ENCODE results near the gene PRKAG2.

The PRKAG2 gene

DNA sequence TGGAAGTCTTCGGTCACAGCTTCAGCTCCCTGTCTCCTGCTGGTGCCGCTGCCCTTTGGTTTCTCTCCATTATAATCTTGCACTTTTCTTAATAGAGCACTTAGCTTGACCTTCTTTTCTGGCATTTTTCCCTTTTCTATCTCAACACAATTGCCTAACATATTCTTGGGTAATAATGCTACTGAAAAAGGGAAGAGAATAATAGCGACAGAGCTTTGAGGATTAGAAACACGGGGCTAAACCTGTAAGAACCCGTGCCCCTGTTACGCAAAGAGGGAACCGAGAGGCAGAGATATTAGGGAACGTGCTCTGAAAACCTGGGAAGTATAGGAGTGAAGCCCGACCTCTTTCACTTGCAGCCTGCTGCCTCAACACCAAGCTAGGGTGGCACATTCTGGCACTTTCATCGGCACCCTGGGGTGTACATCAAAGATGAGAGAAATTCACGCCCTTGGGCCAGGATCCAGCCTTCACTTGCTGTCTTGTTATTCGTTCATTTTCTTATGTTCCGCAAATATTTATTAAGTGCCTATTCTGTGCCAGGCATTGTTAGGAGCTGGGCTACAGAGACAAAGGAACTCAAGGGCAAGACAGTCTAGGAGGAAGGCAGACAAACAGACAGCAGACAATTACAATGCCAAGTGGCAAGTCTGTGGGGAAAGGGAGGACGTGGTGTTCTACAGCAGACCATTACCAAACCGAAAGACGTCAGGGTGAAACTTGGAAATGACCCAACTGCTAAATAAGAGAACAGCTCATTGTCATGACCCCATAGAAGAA lies 46.4 kb upstream of the PRKAG2 start:
- Histone ChIP-seq H3K4me3 (ENCODE audit: low read depth, low read length) (no peak overlapping the region), H3K9me3 (no peaks in the 10 kb centered on the region), H3K27me3 (no peaks in the 10 kb centered on the region), H3K36me3 (no peaks in the 10 kb centered on the region), H3K4me1 (peaks cover 6% of the 10 kb centered on the region; the same call in 1 of the 2 replicates)
- TF ChIP-seq, protein P1, sequence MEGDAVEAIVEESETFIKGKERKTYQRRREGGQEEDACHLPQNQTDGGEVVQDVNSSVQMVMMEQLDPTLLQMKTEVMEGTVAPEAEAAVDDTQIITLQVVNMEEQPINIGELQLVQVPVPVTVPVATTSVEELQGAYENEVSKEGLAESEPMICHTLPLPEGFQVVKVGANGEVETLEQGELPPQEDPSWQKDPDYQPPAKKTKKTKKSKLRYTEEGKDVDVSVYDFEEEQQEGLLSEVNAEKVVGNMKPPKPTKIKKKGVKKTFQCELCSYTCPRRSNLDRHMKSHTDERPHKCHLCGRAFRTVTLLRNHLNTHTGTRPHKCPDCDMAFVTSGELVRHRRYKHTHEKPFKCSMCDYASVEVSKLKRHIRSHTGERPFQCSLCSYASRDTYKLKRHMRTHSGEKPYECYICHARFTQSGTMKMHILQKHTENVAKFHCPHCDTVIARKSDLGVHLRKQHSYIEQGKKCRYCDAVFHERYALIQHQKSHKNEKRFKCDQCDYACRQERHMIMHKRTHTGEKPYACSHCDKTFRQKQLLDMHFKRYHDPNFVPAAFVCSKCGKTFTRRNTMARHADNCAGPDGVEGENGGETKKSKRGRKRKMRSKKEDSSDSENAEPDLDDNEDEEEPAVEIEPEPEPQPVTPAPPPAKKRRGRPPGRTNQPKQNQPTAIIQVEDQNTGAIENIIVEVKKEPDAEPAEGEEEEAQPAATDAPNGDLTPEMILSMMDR (IDR thresholded peaks at IDR 0.05; ENCODE audit: low read depth, low read length): no peak
- DNase-seq: no peak

DNA sequence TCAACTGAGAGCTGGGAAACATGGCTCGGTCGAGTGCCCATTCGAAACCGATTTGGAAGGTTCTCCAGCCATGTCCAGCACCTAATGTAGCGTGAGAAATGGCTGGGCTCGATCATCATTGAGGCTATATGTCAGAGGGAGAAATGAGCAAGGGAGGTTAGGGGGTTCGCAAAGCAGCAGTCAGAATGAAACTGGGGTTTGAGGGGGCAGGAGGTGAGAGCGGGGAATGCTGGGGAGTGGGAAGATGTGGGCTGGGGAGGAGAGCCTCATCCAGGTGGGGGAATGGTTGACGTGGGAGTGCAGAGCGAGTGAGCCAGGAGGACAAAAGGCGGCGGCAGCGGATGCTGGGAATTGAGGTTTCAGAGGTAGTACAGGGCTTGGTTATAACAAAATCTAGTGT lies 44.5 kb upstream of the PRKAG2 start:
- TF ChIP-seq, protein P1 (IDR thresholded peaks at IDR 0.05; ENCODE audit: low read depth, low read length): no peak

DNA sequence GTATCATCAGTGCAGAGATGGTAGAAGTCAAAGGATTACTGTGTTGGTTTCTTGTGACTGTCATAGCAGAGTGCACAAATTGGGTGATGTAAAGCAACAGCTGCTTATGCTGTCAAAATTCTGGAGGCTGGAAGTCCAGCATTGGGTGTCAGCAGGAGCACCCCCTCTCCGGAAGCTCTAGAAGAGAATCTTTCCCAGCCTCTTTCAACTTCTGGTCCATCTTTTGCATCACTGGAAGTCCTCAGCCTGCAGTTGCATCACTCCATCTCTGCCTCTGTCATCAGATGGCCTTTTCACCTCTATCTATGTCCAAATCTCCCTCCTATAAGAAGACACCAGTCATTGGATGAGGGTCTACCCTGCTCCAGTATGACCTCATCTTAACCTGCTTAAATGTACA lies 43.6 kb upstream of the PRKAG2 start:
- DNase-seq: no peak
- Histone ChIP-seq H3K9me3 (no peaks in the 10 kb centered on the region), H3K4me1 (peaks cover 2% of the 10 kb centered on the region; the same call in 1 of the 2 replicates), H3K36me3 (no peaks in the 10 kb centered on the region), H3K27me3 (no peaks in the 10 kb centered on the region), H3K4me3 (ENCODE audit: low read depth, low read length) (no peak overlapping the region)
- TF ChIP-seq, protein P1 (IDR thresholded peaks at IDR 0.05; ENCODE audit: low read depth, low read length): no peak

More for the DNA sequence above, 44.5 kb upstream of the PRKAG2 start:
- Histone ChIP-seq H3K9me3 (no peaks in the 10 kb centered on the region), H3K36me3 (no peaks in the 10 kb centered on the region), H3K4me1 (peaks cover 6% of the 10 kb centered on the region; the same call in 1 of the 2 replicates), H3K4me3 (ENCODE audit: low read depth, low read length) (no peak overlapping the region), H3K27me3 (no peaks in the 10 kb centered on the region)
- no peak for DNase-seq

DNA sequence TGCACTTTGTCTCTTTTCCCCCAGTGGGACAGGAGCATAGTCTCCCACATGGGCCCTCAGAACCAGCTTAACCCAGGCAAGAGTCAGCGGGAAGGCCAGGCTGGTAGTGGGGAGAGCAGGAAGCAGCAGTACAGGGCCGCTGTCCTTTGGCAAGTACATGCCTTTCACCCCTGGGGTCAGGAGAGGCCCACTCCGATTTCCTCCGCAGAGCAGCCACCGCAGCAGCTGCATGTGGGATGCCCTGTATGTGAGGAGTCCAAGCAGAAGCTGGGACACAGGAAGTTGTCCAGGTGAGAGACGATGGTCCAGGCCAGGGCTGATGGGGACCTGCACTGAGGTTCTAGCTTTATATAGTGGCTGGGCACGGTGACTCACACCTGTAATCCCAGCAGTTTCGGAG lies 42.7 kb upstream of the PRKAG2 start:
- TF ChIP-seq, protein P1 (IDR thresholded peaks at IDR 0.05; ENCODE audit: low read depth, low read length): no peak
- Histone ChIP-seq H3K27me3 (no peaks in the 10 kb centered on the region), H3K4me1 (no peaks in the 10 kb centered on the region), H3K4me3 (ENCODE audit: low read depth, low read length) (no peak overlapping the region), H3K9me3 (no peaks in the 10 kb centered on the region), H3K36me3 (no peaks in the 10 kb centered on the region)
- no peak for DNase-seq

DNA sequence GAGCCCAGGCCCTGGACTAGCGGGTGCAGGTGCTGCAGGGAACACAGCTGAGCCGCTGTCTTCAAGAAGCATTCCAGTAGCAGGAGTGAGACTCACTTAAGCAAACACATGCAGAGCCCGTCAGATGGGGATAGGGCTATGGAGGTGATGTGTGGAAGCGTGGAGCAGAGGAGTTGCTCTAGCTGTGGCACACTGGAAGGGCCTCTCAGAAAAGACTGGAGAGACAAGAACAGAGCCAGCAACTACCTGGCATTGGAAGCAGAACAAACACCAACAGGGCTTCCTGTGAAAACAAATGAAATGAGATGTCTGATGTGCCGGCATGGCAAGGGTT lies 41.6 kb upstream of the PRKAG2 start:
- Histone ChIP-seq H3K27me3 (no peaks in the 10 kb centered on the region), H3K36me3 (no peaks in the 10 kb centered on the region), H3K4me3 (ENCODE audit: low read depth, low read length) (no peak overlapping the region), H3K9me3 (no peaks in the 10 kb centered on the region), H3K4me1 (no peaks in the 10 kb centered on the region)
- TF ChIP-seq, protein P1 (IDR thresholded peaks at IDR 0.05; ENCODE audit: low read depth, low read length): no peak
- no peak for DNase-seq

DNA sequence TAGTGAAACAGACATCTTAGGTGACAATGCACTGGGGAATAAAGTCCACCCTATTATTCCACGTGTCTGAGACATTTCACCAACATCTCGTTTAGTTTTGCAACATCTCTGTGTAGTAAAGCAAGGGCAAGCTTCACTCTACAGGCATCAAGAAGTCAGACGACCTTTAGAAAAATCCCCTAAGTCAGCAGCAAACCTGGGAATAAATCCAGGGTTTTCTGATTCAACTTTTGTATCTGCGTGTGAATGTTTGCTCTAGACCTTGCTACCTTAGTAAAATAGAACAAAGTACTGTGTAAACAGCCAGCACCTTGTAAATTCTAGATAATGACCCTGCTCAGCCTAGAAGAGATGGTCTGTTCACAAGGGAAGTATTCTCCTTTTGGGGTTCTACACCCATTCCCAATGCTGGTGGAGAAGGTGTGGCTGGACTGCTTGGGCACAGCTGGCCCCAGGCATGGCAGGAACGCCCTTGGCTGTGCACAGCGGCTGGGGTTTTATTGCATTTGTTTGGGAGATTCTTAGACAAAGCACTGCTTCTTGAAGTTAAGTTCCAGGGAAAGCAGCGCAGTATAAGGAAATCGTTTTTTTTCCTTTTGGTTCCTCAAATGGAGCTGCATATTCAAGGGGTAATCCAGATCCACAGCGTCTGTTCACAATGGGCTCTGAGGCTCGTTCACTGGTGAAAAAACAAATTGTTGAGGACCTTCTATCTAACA lies 41.0 kb upstream of the PRKAG2 start:
- no peak for DNase-seq
- H3K27me3 ChIP-seq: no peaks in the 10 kb centered on the region
- H3K36me3 ChIP-seq: no peaks in the 10 kb centered on the region
- H3K4me1 ChIP-seq: no peaks in the 10 kb centered on the region
- TF ChIP-seq, protein P1 (IDR thresholded peaks at IDR 0.05; ENCODE audit: low read depth, low read length): no peak
- H3K4me3 ChIP-seq (ENCODE audit: low read depth, low read length): no peak overlapping the region
- no peaks in the 10 kb centered on the region for H3K9me3 ChIP-seq

Measured in BE2C (cell line).